Peyer's patch (tissue), 4 donors: ENCODE results near the gene DAPK1.

Experiments
- POLR2A ChIP-seq, 2 donors: fragments of 450-650 bp; IDR thresholded peaks; one replicate each; pipeline ENCODE4 v1.5.1; 2017; ENCODE audit warnings: antibody characterized with exemption in 2 of 2, mild to moderate bottlenecking in 2 of 2, moderate library complexity in 2 of 2
- TF ChIP-seq, protein P1 (sequence below), 6 experiments: fragments of 450-650 bp in 4 of 6; fragments of 200-600 bp in 2 of 6; sonication (generic) in 1 of 6; IDR thresholded peaks; one replicate each; pipeline ENCODE4 v1.5.1; 2017 to 2019; ENCODE audit warnings: antibody characterized with exemption in 6 of 6, mild to moderate bottlenecking in 3 of 6, moderate library complexity in 1 of 6

DNA sequence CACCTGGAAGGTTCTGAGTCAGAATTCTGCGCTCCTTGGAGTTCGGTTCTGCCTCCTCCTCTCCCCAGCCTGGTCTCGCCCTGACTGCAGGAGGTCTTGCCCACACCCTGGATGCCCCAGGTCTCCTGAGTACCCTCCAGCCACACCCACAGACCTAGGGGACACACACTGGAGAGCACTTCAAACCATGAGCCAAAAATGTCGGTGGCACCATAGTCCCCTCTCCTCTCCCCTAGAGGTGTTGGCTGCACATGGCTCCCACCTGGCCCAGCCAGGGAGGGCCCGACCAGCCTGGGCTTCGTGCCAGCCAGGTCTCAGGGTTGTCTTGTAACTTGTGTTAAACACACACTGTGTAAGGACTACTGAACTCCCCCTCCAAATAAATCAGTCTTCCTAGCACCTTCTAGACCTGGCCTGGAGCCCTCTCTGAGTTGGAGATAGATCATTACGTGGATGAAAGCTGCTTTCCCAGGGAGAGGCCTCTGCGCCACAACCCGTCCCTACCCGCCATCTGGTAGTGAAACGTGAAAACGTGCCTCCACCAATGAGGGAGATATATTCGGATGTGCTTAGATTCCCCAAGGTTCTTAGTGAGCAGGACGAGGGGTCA lies 178.3 kb downstream of the DAPK1 start:
- TF ChIP-seq, protein P1, sequence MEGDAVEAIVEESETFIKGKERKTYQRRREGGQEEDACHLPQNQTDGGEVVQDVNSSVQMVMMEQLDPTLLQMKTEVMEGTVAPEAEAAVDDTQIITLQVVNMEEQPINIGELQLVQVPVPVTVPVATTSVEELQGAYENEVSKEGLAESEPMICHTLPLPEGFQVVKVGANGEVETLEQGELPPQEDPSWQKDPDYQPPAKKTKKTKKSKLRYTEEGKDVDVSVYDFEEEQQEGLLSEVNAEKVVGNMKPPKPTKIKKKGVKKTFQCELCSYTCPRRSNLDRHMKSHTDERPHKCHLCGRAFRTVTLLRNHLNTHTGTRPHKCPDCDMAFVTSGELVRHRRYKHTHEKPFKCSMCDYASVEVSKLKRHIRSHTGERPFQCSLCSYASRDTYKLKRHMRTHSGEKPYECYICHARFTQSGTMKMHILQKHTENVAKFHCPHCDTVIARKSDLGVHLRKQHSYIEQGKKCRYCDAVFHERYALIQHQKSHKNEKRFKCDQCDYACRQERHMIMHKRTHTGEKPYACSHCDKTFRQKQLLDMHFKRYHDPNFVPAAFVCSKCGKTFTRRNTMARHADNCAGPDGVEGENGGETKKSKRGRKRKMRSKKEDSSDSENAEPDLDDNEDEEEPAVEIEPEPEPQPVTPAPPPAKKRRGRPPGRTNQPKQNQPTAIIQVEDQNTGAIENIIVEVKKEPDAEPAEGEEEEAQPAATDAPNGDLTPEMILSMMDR (IDR thresholded peaks at IDR 0.05): no peak
- no peak for TF ChIP-seq POLR2A (IDR thresholded peaks at IDR 0.05)
